Measurements from ENCODE around the gene TNPO3. TPM values are rescaled to one million over a fixed set of nuclear protein-coding genes. Genes with fewer than 3 reads are reported as not detected.

Gene TNPO3
- polyA plus RNA-seq, 1 donor from 2014 or later: 47.7 TPM

DNA sequence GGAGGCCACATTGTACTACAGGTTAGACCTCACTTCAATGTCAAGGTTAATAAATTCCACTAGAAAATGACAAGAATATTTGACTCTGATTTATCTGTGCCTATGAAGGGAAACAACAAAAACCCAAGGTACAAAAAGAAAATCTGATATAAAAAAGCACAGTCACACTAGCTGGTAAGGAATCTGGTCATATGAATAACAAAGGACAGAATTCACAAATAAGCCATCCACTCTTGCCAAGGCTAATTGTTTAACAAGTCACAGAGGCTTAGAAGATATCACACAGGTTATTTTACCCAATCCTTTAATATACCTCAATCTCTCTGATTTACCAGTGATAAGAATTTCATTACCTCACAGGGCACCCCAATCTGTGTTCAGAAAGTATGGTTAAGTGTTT is 69.3 kb downstream of the TNPO3 start:
- Histone ChIP-seq H4K20me1 (ENCODE audit: insufficient read depth) (no peaks in the 10 kb centered on the region), H3K36me3 (ENCODE audit: insufficient read depth, low read length) (peaks cover 7% of the 10 kb centered on the region)

GRCh38 chr7:128982105-128982504 is 72.8 kb downstream of the TNPO3 start:
- no peaks in the 10 kb centered on the region for H3K9me2 ChIP-seq (ENCODE audit: insufficient read depth, low read length)
- H3K27ac ChIP-seq (ENCODE audit: low read length): no peak overlapping the region
- TF ChIP-seq, protein P1, sequence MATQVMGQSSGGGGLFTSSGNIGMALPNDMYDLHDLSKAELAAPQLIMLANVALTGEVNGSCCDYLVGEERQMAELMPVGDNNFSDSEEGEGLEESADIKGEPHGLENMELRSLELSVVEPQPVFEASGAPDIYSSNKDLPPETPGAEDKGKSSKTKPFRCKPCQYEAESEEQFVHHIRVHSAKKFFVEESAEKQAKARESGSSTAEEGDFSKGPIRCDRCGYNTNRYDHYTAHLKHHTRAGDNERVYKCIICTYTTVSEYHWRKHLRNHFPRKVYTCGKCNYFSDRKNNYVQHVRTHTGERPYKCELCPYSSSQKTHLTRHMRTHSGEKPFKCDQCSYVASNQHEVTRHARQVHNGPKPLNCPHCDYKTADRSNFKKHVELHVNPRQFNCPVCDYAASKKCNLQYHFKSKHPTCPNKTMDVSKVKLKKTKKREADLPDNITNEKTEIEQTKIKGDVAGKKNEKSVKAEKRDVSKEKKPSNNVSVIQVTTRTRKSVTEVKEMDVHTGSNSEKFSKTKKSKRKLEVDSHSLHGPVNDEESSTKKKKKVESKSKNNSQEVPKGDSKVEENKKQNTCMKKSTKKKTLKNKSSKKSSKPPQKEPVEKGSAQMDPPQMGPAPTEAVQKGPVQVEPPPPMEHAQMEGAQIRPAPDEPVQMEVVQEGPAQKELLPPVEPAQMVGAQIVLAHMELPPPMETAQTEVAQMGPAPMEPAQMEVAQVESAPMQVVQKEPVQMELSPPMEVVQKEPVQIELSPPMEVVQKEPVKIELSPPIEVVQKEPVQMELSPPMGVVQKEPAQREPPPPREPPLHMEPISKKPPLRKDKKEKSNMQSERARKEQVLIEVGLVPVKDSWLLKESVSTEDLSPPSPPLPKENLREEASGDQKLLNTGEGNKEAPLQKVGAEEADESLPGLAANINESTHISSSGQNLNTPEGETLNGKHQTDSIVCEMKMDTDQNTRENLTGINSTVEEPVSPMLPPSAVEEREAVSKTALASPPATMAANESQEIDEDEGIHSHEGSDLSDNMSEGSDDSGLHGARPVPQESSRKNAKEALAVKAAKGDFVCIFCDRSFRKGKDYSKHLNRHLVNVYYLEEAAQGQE (IDR thresholded peaks at IDR 0.05; ENCODE audit: borderline replicate concordance): no peak
- no peak for TF ChIP-seq POLR2AphosphoS5 (IDR thresholded peaks at IDR 0.05)
- TF ChIP-seq, protein P2, sequence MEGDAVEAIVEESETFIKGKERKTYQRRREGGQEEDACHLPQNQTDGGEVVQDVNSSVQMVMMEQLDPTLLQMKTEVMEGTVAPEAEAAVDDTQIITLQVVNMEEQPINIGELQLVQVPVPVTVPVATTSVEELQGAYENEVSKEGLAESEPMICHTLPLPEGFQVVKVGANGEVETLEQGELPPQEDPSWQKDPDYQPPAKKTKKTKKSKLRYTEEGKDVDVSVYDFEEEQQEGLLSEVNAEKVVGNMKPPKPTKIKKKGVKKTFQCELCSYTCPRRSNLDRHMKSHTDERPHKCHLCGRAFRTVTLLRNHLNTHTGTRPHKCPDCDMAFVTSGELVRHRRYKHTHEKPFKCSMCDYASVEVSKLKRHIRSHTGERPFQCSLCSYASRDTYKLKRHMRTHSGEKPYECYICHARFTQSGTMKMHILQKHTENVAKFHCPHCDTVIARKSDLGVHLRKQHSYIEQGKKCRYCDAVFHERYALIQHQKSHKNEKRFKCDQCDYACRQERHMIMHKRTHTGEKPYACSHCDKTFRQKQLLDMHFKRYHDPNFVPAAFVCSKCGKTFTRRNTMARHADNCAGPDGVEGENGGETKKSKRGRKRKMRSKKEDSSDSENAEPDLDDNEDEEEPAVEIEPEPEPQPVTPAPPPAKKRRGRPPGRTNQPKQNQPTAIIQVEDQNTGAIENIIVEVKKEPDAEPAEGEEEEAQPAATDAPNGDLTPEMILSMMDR (IDR thresholded peaks at IDR 0.05; ENCODE audit: poor library complexity, severe bottlenecking): no peak
- TF ChIP-seq RAD21 (conservative IDR thresholded peaks at IDR 0.05): no peak
- no peak for TF ChIP-seq EP300 (conservative IDR thresholded peaks at IDR 0.05; ENCODE audit: poor library complexity, severe bottlenecking)
- no peak for TF ChIP-seq TAF1 (IDR thresholded peaks at IDR 0.05; ENCODE audit: low read depth)
- no peak for TF ChIP-seq SMC3 (conservative IDR thresholded peaks at IDR 0.05; ENCODE audit: poor library complexity)
- no peak for TF ChIP-seq MXI1 (conservative IDR thresholded peaks at IDR 0.05; ENCODE audit: poor library complexity, severe bottlenecking)
- TF ChIP-seq EZH2 (IDR thresholded peaks at IDR 0.05; ENCODE audit: borderline replicate concordance, insufficient read depth, low read length, poor library complexity, severe bottlenecking): no peak
- no peak overlapping the region for H3K4me2 ChIP-seq (ENCODE audit: low read length)
- no peak overlapping the region for H2AFZ ChIP-seq (ENCODE audit: low read depth, low read length)
- H3K79me2 ChIP-seq (replicated peaks; ENCODE audit: insufficient read depth, low read length): no peaks in the 10 kb centered on the region
- H3F3A ChIP-seq (ENCODE audit: insufficient read depth, low read length, poor library complexity, severe bottlenecking): no peaks in the 10 kb centered on the region
- H3K9me3 ChIP-seq (ENCODE audit: low read length): no peaks in the 10 kb centered on the region
- H4K20me1 ChIP-seq (ENCODE audit: insufficient read depth): no peaks in the 10 kb centered on the region
- no peak overlapping the region for H3K4me3 ChIP-seq (ENCODE audit: low read length)
- H3K36me3 ChIP-seq (ENCODE audit: insufficient read depth, low read length): peaks cover 12% of the 10 kb centered on the region
- H3K9ac ChIP-seq (ENCODE audit: low read length): no peak overlapping the region
- no peaks in the 10 kb centered on the region for H3K27me3 ChIP-seq (ENCODE audit: insufficient read depth, low read depth, low read length)

More for the DNA sequence above, 69.3 kb downstream of the TNPO3 start:
- no peak overlapping the region for H3K9ac ChIP-seq (ENCODE audit: low read length)
- H3K79me2 ChIP-seq (replicated peaks; ENCODE audit: insufficient read depth, low read length): no peaks in the 10 kb centered on the region
- H3F3A ChIP-seq (ENCODE audit: insufficient read depth, low read length, poor library complexity, severe bottlenecking): no peaks in the 10 kb centered on the region
- H3K9me2 ChIP-seq (ENCODE audit: insufficient read depth, low read length): no peaks in the 10 kb centered on the region
- no peaks in the 10 kb centered on the region for H3K27me3 ChIP-seq (ENCODE audit: insufficient read depth, low read depth, low read length)
- H3K9me3 ChIP-seq (ENCODE audit: low read length): no peaks in the 10 kb centered on the region
- no peak overlapping the region for H3K27ac ChIP-seq (ENCODE audit: low read length)
- no peak overlapping the region for H3K4me2 ChIP-seq (ENCODE audit: low read length)
- H2AFZ ChIP-seq (ENCODE audit: low read depth, low read length): no peak overlapping the region
- H3K4me3 ChIP-seq (ENCODE audit: low read length): no peak overlapping the region
- no peak for TF ChIP-seq TAF1 (IDR thresholded peaks at IDR 0.05; ENCODE audit: low read depth)
- TF ChIP-seq, protein P1 (IDR thresholded peaks at IDR 0.05; ENCODE audit: borderline replicate concordance): no peak

Measured in neural cell (in vitro differentiated cells).